Thoracic aorta (tissue), 2 donors: ENCODE measurements around the gene PSMB10. TPM values are rescaled to one million over a fixed set of nuclear protein-coding genes. Genes with fewer than 3 reads are reported as not detected.
A peak's percentile ranks its signal among the peaks of the same experiment; 100 is the strongest.

ENCODE experiments used
- ATAC-seq: fragments of 150-250 bp; one replicate; pipeline ENCODE4 v1.8.0; 2017; ENCODE audit warnings: low read depth; ENCODE audit not compliant: insufficient number of reproducible peaks, low FRiP score
- DNase-seq: peaks from one replicate; pipeline ENCODE4 v3.0.0-alpha.2; 2020; ENCODE audit warnings: low spot score
- H3K27ac ChIP-seq, 2 donors: fragments of 200-600 bp; sonication (generic); 1 replicate in 1 of 2; 2 replicates in 1 of 2; pipeline ENCODE4 v1.5.1; 2016; ENCODE audit warnings: mild to moderate bottlenecking in 2 of 2, moderate library complexity in 2 of 2
- H3K27me3 ChIP-seq: fragments of 200-600 bp; sonication (generic); replicated peaks from 2 replicates; pipeline ENCODE4 v1.6.0; 2016; ENCODE audit warnings: mild to moderate bottlenecking; ENCODE audit not compliant: insufficient read depth
- H3K36me3 ChIP-seq: fragments of 200-600 bp; sonication (generic); one replicate; pipeline ENCODE4 v1.5.1; 2016
- H3K4me1 ChIP-seq, 2 donors: fragments of 200-600 bp; sonication (generic); 1 replicate in 1 of 2; 2 replicates in 1 of 2; pipeline versions ENCODE4 v1.5.1 to v1.6.0; 2016; ENCODE audit warnings: low read depth in 2 of 2, mild to moderate bottlenecking in 1 of 2; ENCODE audit not compliant: control insufficient read depth in 1 of 2
- H3K4me3 ChIP-seq: fragments of 200-600 bp; sonication (generic); 2 replicates; pipeline ENCODE4 v1.5.1; 2016; ENCODE audit warnings: mild to moderate bottlenecking
- H3K9me3 ChIP-seq: fragments of 200-600 bp; sonication (generic); 2 replicates; pipeline ENCODE4 v1.5.1; 2016
- CTCF ChIP-seq: fragments of 200-600 bp; sonication (generic); IDR thresholded peaks from one replicate; pipeline ENCODE4 v1.5.1; 2019; ENCODE audit warnings: antibody characterized with exemption
- total RNA-seq, 2 donors: library from RNA; depleted of rRNA; stranded (reverse); fragments of >200 nt; gene quantifications; one replicate each; pipeline versions ENCODE4 v1.1.0 to v1.2.3, GENCODE V29; 2016

Gene PSMB10
- total RNA-seq, 2 donors from 2014 or later, result 19.8 to 52.7 TPM

GRCh38 chr16:67963292-67963661 lies 26.6 kb upstream of the PSMB10 start:
- Histone ChIP-seq H3K4me3 (peak overlapping the region; percentile 41), H3K9me3 (no peaks in the 10 kb centered on the region), H3K36me3 (peaks cover 52% of the 10 kb centered on the region), H3K27me3 (no peaks in the 10 kb centered on the region), H3K27ac (peak overlapping the region; percentile 55 to 94), H3K4me1 (peaks cover 33 to 79% of the 10 kb centered on the region in 2 donors)
- DNase-seq (no peak), ATAC-seq (no peak)
- no peak for TF ChIP-seq CTCF

GRCh38 chr16:67962135-67962534 lies 25.5 kb upstream of the PSMB10 start:
- DNase-seq (no peak), ATAC-seq (no peak)
- peaks cover 63% of the 10 kb centered on the region for H3K36me3 ChIP-seq
- peaks cover 33 to 73% of the 10 kb centered on the region in 2 donors for H3K4me1 ChIP-seq
- no peaks in the 10 kb centered on the region for H3K27me3 ChIP-seq
- H3K4me3 ChIP-seq, result no peak overlapping the region
- H3K9me3 ChIP-seq, result no peaks in the 10 kb centered on the region
- TF ChIP-seq CTCF, result no peak
- H3K27ac ChIP-seq, result peak overlapping the region in 1 of 2 donors; percentile 0

- Histone ChIP-seq H3K36me3 (peaks cover 63% of the 10 kb centered on the region), H3K27me3 (no peaks in the 10 kb centered on the region), H3K4me1 (peaks cover 28 to 67% of the 10 kb centered on the region in 2 donors), H3K9me3 (no peaks in the 10 kb centered on the region), H3K27ac (peak overlapping the region; percentile 0 to 23), H3K4me3 (no peak overlapping the region)
- no peak for DNase-seq
- TF ChIP-seq CTCF, result no peak
- ATAC-seq, result no peak
These were observed 24.9 kb upstream of the PSMB10 start for GRCh38 chr16:67961551-67961957.

- Histone ChIP-seq H3K27ac (peak overlapping the region; percentile 53 to 55), H3K4me1 (peaks cover 18 to 49% of the 10 kb centered on the region in 2 donors), H3K36me3 (peaks cover 73% of the 10 kb centered on the region), H3K9me3 (no peaks in the 10 kb centered on the region), H3K27me3 (no peaks in the 10 kb centered on the region), H3K4me3 (no peak overlapping the region)
- DNase-seq (no peak), ATAC-seq (no peak)
- TF ChIP-seq CTCF, result no peak
These were observed 23.1 kb upstream of the PSMB10 start for GRCh38 chr16:67959536-67960329.

- Histone ChIP-seq H3K9me3 (no peaks in the 10 kb centered on the region), H3K4me3 (no peak overlapping the region), H3K4me1 (peaks cover 7 to 29% of the 10 kb centered on the region in 2 donors), H3K27ac (no peak overlapping the region), H3K27me3 (no peaks in the 10 kb centered on the region), H3K36me3 (peaks cover 71% of the 10 kb centered on the region)
- no peak for ATAC-seq
- no peak for DNase-seq
- TF ChIP-seq CTCF, result no peak
These were observed 21.0 kb upstream of the PSMB10 start for GRCh38 chr16:67957622-67958021.
